Keratinocyte (primary cell): ENCODE results near the gene RSRC2.

Experiments
- EZH2 ChIP-seq: IDR thresholded peaks from one replicate; pipeline ENCODE4 v1.6.1; 2012; ENCODE audit warnings: inconsistent platforms, mild to moderate bottlenecking, low read length, moderate library complexity
- TF ChIP-seq, protein P1 (sequence below), 3 experiments: IDR thresholded peaks in 1 of 3; conservative IDR thresholded peaks in 1 of 3; optimal IDR thresholded peaks in 1 of 3; 2 replicates in 2 of 3; 3 replicates in 1 of 3; pipeline versions ENCODE3 to v1.5.1; 2011; ENCODE audit warnings: low read length in 3 of 3, mild to moderate bottlenecking in 3 of 3, moderate library complexity in 2 of 3, control low read depth in 1 of 3, inconsistent platforms in 1 of 3; ENCODE audit not compliant: insufficient read depth in 2 of 3; ENCODE audit errors: extremely low read depth in 1 of 3

DNA sequence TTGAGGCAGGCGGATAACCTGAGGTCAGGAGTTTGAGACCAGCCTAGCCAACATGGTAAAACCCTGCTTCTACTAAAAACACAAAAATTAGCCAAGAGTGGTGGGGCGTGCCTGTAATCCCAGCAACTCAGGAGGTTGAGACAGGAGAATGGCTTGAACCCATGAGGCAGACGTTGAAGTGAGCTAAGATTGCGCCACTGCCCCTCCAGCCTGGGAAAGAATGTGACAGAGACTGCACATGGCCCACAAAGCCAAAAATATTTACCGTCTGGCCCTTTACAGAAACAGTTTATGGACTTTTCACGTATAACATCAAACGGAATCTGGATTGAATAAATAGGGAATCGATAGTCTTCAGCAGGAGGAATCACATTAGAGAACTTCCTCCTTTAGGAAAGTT, 3.5 kb downstream of the RSRC2 start:
- TF ChIP-seq, protein P1, sequence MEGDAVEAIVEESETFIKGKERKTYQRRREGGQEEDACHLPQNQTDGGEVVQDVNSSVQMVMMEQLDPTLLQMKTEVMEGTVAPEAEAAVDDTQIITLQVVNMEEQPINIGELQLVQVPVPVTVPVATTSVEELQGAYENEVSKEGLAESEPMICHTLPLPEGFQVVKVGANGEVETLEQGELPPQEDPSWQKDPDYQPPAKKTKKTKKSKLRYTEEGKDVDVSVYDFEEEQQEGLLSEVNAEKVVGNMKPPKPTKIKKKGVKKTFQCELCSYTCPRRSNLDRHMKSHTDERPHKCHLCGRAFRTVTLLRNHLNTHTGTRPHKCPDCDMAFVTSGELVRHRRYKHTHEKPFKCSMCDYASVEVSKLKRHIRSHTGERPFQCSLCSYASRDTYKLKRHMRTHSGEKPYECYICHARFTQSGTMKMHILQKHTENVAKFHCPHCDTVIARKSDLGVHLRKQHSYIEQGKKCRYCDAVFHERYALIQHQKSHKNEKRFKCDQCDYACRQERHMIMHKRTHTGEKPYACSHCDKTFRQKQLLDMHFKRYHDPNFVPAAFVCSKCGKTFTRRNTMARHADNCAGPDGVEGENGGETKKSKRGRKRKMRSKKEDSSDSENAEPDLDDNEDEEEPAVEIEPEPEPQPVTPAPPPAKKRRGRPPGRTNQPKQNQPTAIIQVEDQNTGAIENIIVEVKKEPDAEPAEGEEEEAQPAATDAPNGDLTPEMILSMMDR (optimal IDR thresholded peaks at IDR 0.05 in 1 of 3, IDR thresholded peaks at IDR 0.05 in 1 of 3, conservative IDR thresholded peaks at IDR 0.05 in 1 of 3; ENCODE audit: extremely low read depth in 1 of 3, insufficient read depth in 2 of 3, low read length in 3 of 3): no peak
- no peak for TF ChIP-seq EZH2
